Gastrocnemius medialis (tissue), 4 donors: ENCODE measurements around the gene CHCHD5.

ENCODE experiments used
- CTCF ChIP-seq, 5 experiments: fragments of 450-650 bp in 3 of 5; fragments of 200-600 bp in 2 of 5; sonication (generic) in 2 of 5; IDR thresholded peaks in 4 of 5; conservative IDR thresholded peaks in 1 of 5; 1 replicate in 4 of 5; 2 replicates in 1 of 5; pipeline ENCODE4 v1.5.1; 2016 to 2019; ENCODE audit warnings: antibody characterized with exemption in 5 of 5, mild to moderate bottlenecking in 3 of 5, moderate library complexity in 3 of 5
- POLR2A ChIP-seq, 2 donors: fragments of 450-650 bp; IDR thresholded peaks; one replicate each; pipeline ENCODE4 v1.6.1; 2017; ENCODE audit warnings: antibody characterized with exemption in 2 of 2, mild to moderate bottlenecking in 2 of 2, moderate library complexity in 2 of 2

GRCh38 chr2:112585873-112586464 is 1.6 kb downstream of the CHCHD5 start:
- no peak for TF ChIP-seq CTCF (IDR thresholded peaks at IDR 0.05 in 4 of 5, conservative IDR thresholded peaks at IDR 0.05 in 1 of 5)
- no peak for TF ChIP-seq POLR2A (IDR thresholded peaks at IDR 0.05)
